GM12878 (cell line): Measurements from ENCODE around the gene ELN. TPM values are rescaled to one million over a fixed set of nuclear protein-coding genes. Genes with fewer than 3 reads are reported as not detected.

Experiments used
- ATAC-seq: fragments of 200-7000 bp; cut with Tn5 transposase; 3 replicates; pipeline ENCODE4 v1.9.1; 2020; ENCODE audit warnings: mild to moderate bottlenecking, moderate library complexity
- BruUV-seq: library from RNA; stranded (reverse); fragments of 400-500 nt; replicated peaks from 2 replicates; lab custom pipeline; 2021; lab: Mats Ljungman, UMichigan
- CTCF ChIA-PET: fragments of 300-600 bp; sonication (Branson Sonifier 250); formaldehyde crosslinking; extraction: SDS; loops from one replicate; lab custom pipeline; 2021; ENCODE audit warnings: inconsistent platforms; lab: Yijun Ruan, JAX
- POLR2A ChIA-PET: fragments of 350-600 bp; formaldehyde crosslinking; extraction: SDS; loops from one replicate; lab custom pipeline; 2021; ENCODE audit warnings: inconsistent platforms; lab: Charles Lee
- RAD21 ChIA-PET: fragments of 300-600 bp; sonication (Branson Sonifier 250); formaldehyde crosslinking; loops from one replicate; lab custom pipeline; 2023; ENCODE audit warnings: antibody characterized with exemption; ENCODE audit not compliant: unreplicated experiment; lab: Charles Lee
- SMC1A ChIA-PET: fragments of 300-600 bp; sonication (Branson Sonifier 250); formaldehyde crosslinking; loops from one replicate; lab custom pipeline; 2023; ENCODE audit not compliant: unreplicated experiment, uncharacterized antibody; lab: Charles Lee
- DNase-seq: peaks from one replicate; pipeline ENCODE4 v3.0.0-alpha.2; 2011; ENCODE audit warnings: low read depth, low spot score
- FAIRE-seq: peaks from 3 replicates; lab custom pipeline; 2011; peaks lifted over from hg19 to GRCh38; lab: Jason Lieb, UNC
- H2AFZ ChIP-seq: 2 replicates; pipeline ENCODE4 v1.6.0; 2011; ENCODE audit warnings: low read depth, low read length, control low read depth; ENCODE audit not compliant: control insufficient read depth
- H3K27ac ChIP-seq: 2 replicates; pipeline ENCODE4 v1.5.1; 2011; ENCODE audit warnings: control low read depth; ENCODE audit not compliant: control insufficient read depth, insufficient read depth
- H3K27me3 ChIP-seq, 2 experiments: replicated peaks in 1 of 2; 2 replicates each; pipeline versions ENCODE4 v1.6.0 to v1.6.1; 2011; ENCODE audit warnings: low read length in 1 of 2; ENCODE audit not compliant: control insufficient read depth in 2 of 2, insufficient read depth in 2 of 2
- H3K36me3 ChIP-seq, 2 experiments: 2 replicates each; pipeline ENCODE4 v1.5.1; 2011; ENCODE audit warnings: low read length in 1 of 2; ENCODE audit not compliant: control insufficient read depth in 2 of 2, insufficient read depth in 2 of 2
- H3K4me1 ChIP-seq: 2 replicates; pipeline ENCODE4 v1.6.1; 2011; ENCODE audit warnings: mild to moderate bottlenecking, low read length, moderate library complexity, mixed read lengths; ENCODE audit not compliant: control insufficient read depth, insufficient read depth
- H3K4me2 ChIP-seq: 2 replicates; pipeline ENCODE4 v1.6.0; 2011; ENCODE audit warnings: control low read depth; ENCODE audit not compliant: control insufficient read depth, insufficient read depth
- H3K4me3 ChIP-seq: fragments of 200-600 bp; sonication (generic); 2 replicates; pipeline ENCODE4 v1.5.1; 2016
- H3K79me2 ChIP-seq: 2 replicates; pipeline ENCODE4 v1.6.0; 2011; ENCODE audit warnings: low read length; ENCODE audit not compliant: control insufficient read depth, insufficient read depth
- H3K9ac ChIP-seq: 2 replicates; pipeline ENCODE4 v1.8.0; 2011; ENCODE audit warnings: low read length, control low read depth, mixed read lengths; ENCODE audit not compliant: control insufficient read depth, insufficient read depth
- H3K9me3 ChIP-seq: replicated peaks from 3 replicates; pipeline ENCODE4 v1.5.1; 2011; ENCODE audit warnings: mild to moderate bottlenecking, low read length; ENCODE audit not compliant: control insufficient read depth, insufficient read depth
- H4K20me1 ChIP-seq: 2 replicates; pipeline ENCODE4 v1.6.0; 2011; ENCODE audit not compliant: control insufficient read depth, insufficient read depth
- CBFB ChIP-seq: IDR thresholded peaks from 2 replicates; pipeline ENCODE4 v1.6.1; 2016; ENCODE audit warnings: antibody characterized with exemption, low read depth
- EED ChIP-seq: sonication (generic); IDR thresholded peaks from 2 replicates; pipeline ENCODE4 v1.6.1; 2016; ENCODE audit warnings: antibody characterized with exemption, low read depth
- HDGF ChIP-seq: fragments of 450-650 bp; IDR thresholded peaks from 2 replicates; pipeline ENCODE4 v1.6.1; 2016; ENCODE audit warnings: antibody characterized with exemption
- JUND ChIP-seq: IDR thresholded peaks from 2 replicates; pipeline ENCODE4 v1.6.1; 2012; ENCODE audit warnings: low read depth, mild to moderate bottlenecking, low read length, improper control_type of control experiment, moderate library complexity
- MTA3 ChIP-seq: IDR thresholded peaks from 2 replicates; pipeline ENCODE4 v1.6.1; 2012; ENCODE audit warnings: low read length, inconsistent platforms, borderline replicate concordance
- PKNOX1 ChIP-seq: fragments of 450-650 bp; IDR thresholded peaks from 2 replicates; pipeline ENCODE4 v1.6.1; 2016; ENCODE audit warnings: mild to moderate bottlenecking
- POLR2A ChIP-seq: IDR thresholded peaks from 2 replicates; pipeline ENCODE4 v1.6.1; 2011; ENCODE audit warnings: low read depth, mild to moderate bottlenecking, low read length
- RELA ChIP-seq: fragments of 450-650 bp; IDR thresholded peaks from 2 replicates; pipeline ENCODE4 v1.8.0; 2014; ENCODE audit warnings: borderline replicate concordance; ENCODE audit not compliant: partially characterized antibody
- TCF7 ChIP-seq: IDR thresholded peaks from 2 replicates; pipeline ENCODE4 v1.6.1; 2014; ENCODE audit warnings: antibody characterized with exemption, borderline replicate concordance
- WRNIP1 ChIP-seq: IDR thresholded peaks from 2 replicates; pipeline ENCODE4 v1.6.1; 2011; ENCODE audit warnings: low read depth, low read length, improper control_type of control experiment, borderline replicate concordance
- ZNF217 ChIP-seq: fragments of 450-650 bp; IDR thresholded peaks from 2 replicates; pipeline ENCODE4 v1.6.1; 2017; ENCODE audit warnings: antibody characterized with exemption, mild to moderate bottlenecking
- WGBS: methylation state at CpG from one replicate; pipeline ENCODE4 v1.1.6; 2016; ENCODE audit warnings: low lambda C conversion rate; ENCODE audit not compliant: insufficient replicate concordance, insufficient coverage; ENCODE audit errors: missing lambda C conversion rate; 5-methylcytosine and 5-hydroxymethylcytosine counted together
- in situ Hi-C: fragments of 300-500 bp; cut with MboI; formaldehyde crosslinking; loops from 9 replicates; pipeline ENCODE4 v1.14.3; 2018; ENCODE audit warnings: mixed read lengths
- intact Hi-C: fragments of 100-400 bp; cut with micrococcal nuclease; formaldehyde crosslinking; loops from one replicate; pipeline ENCODE4 v1.14.2; 2022; ENCODE audit not compliant: unreplicated experiment
- polyA plus RNA-seq, 11 experiments: library from polyadenylated mRNA; depleted of rRNA in 4 of 11; unstranded in 6 of 11; stranded (reverse) in 5 of 11; fragments of >200 nt; fragmentation: Nextera tagmentation in 4 of 11; fragmentation: Illumina TruSeq in 1 of 11; extraction: Ambion mirVana in 4 of 11; extraction: Trizol in 1 of 11; gene quantifications; 1 replicate in 1 of 11; 2 replicates in 10 of 11; pipeline versions ENCODE4 v1.2.1 to v1.2.3, GENCODE V29; 2011 to 2016; ENCODE audit warnings: inconsistent platforms in 2 of 11, missing spikeins in 2 of 11, low read depth in 1 of 11
- total RNA-seq, 4 experiments: library from RNA; depleted of rRNA in 3 of 4; stranded (reverse); fragments of >200 nt in 3 of 4; fragmentation: Illumina TruSeq in 1 of 4; extraction: Trizol in 1 of 4; gene quantifications; 2 replicates each; pipeline versions ENCODE4 v1.2.1 to v1.2.3, GENCODE V29; 2013 to 2021
- TF ChIP-seq, protein P1 (sequence below): fragments of 450-650 bp; IDR thresholded peaks from 2 replicates; pipeline ENCODE4 v1.6.1; 2017; ENCODE audit warnings: mild to moderate bottlenecking, moderate library complexity
- TF ChIP-seq, protein P2 (sequence below): fragments of 450-650 bp; IDR thresholded peaks from 2 replicates; pipeline ENCODE4 v1.6.1; 2016; ENCODE audit warnings: mild to moderate bottlenecking, moderate library complexity, borderline replicate concordance

ELN gene
- total and polyA plus RNA-seq, 10 of the 15 experiments (the other 5 are each of a cell fraction or from before 2014, with no cell fraction given): 0.08 to 0.27 (median 0.23) TPM; not detected in 7

DNA sequence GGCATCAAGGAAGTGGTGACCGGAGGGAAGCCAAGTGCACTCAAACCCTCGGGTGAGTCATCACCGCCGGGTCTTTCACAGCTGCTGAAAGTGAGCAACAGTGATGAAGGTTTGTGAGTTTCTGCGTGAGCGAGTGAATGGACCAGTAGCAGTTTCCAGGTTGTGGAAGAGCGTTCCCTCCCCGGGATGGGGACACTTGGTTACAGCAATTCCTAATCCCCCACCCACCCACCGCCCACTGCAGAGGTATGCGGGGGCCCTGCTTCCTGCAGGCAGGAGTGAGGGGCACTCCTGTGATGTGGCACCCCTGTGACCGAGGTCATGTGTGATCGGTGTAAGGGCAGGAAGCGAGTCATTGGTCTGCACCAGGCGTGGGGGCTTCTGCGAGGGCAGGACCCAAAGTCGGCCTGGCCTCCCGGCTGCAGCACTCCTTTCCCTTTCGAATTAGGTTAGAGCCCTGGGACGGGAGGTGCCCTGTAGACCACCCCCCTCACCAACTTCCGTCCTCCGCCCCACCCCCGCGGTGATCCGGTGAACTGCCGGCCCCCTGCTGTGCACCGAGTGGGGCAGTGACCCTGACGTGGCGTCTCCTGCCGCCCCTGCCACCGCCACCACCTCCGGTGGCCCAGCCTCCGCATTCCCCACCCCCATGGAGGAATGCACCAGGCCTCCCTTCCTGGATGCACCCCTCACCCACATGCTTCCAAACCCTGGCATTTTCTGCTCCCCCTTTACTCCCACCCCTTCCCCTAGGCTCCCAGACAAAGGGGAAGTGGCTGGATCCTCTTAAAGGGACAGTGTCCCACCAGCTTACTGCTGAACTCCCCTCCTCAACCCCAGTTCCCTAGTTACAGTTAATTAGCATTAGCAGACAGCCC is 66.5 kb downstream of the ELN start:
- peak; percentile 49 for DNase-seq
- Histone ChIP-seq H4K20me1 (no peaks in the 10 kb centered on the region), H3K79me2 (peaks cover 32% of the 10 kb centered on the region), H3K4me1 (peaks cover 29% of the 10 kb centered on the region), H2AFZ (peak overlapping the region; percentile 68), H3K9ac (peak overlapping the region; percentile 87), H3K27me3 (no peaks in the 10 kb centered on the region), H3K27ac (peak overlapping the region; percentile 94), H3K4me2 (peak overlapping the region; percentile 100), H3K4me3 (peak overlapping the region; percentile 80), H3K9me3 (peaks cover 2% of the 10 kb centered on the region; the same call in 2 of the 3 replicates), H3K36me3 (peaks cover 12 to 14% of the 10 kb centered on the region in 2 experiments)
- ChIA-PET SMC1A (interaction anchor here (1.0 to 1.6 kb wide), 3 partner anchors 11 to 89 kb away, joined by 3 to 4 read pairs (median 3); partner anchors contain the start of gene LIMK1), RAD21 (no interaction called here), CTCF (interaction anchor here (1.0 kb wide), 1 partner anchor 10 kb away, joined by 3 read pairs; no protein-coding TSS in a partner anchor), POLR2A (interaction anchor here (0.6 to 1.5 kb wide), 5 partner anchors 8 to 116 kb away, joined by 3 to 8 read pairs (median 5); partner anchors contain the start of gene EIF4H)
- FAIRE-seq: peak; percentile 76
- 0% methylated on average over 24 of the region's 32 CpGs for WGBS
- intact Hi-C loops (no loop called here), in situ Hi-C loops (no loop called here)
- TSS peak; percentile 33 for BruUV-seq
- ATAC-seq: peak; percentile 76
- no peak; the same call in 1 of the 2 replicates for TF ChIP-seq PKNOX1
- TF ChIP-seq, protein P1, sequence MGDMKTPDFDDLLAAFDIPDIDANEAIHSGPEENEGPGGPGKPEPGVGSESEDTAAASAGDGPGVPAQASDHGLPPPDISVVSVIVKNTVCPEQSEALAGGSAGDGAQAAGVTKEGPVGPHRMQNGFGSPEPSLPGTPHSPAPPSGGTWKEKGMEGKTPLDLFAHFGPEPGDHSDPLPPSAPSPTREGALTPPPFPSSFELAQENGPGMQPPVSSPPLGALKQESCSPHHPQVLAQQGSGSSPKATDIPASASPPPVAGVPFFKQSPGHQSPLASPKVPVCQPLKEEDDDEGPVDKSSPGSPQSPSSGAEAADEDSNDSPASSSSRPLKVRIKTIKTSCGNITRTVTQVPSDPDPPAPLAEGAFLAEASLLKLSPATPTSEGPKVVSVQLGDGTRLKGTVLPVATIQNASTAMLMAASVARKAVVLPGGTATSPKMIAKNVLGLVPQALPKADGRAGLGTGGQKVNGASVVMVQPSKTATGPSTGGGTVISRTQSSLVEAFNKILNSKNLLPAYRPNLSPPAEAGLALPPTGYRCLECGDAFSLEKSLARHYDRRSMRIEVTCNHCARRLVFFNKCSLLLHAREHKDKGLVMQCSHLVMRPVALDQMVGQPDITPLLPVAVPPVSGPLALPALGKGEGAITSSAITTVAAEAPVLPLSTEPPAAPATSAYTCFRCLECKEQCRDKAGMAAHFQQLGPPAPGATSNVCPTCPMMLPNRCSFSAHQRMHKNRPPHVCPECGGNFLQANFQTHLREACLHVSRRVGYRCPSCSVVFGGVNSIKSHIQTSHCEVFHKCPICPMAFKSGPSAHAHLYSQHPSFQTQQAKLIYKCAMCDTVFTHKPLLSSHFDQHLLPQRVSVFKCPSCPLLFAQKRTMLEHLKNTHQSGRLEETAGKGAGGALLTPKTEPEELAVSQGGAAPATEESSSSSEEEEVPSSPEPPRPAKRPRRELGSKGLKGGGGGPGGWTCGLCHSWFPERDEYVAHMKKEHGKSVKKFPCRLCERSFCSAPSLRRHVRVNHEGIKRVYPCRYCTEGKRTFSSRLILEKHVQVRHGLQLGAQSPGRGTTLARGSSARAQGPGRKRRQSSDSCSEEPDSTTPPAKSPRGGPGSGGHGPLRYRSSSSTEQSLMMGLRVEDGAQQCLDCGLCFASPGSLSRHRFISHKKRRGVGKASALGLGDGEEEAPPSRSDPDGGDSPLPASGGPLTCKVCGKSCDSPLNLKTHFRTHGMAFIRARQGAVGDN: no peak
- TF ChIP-seq, protein P2, sequence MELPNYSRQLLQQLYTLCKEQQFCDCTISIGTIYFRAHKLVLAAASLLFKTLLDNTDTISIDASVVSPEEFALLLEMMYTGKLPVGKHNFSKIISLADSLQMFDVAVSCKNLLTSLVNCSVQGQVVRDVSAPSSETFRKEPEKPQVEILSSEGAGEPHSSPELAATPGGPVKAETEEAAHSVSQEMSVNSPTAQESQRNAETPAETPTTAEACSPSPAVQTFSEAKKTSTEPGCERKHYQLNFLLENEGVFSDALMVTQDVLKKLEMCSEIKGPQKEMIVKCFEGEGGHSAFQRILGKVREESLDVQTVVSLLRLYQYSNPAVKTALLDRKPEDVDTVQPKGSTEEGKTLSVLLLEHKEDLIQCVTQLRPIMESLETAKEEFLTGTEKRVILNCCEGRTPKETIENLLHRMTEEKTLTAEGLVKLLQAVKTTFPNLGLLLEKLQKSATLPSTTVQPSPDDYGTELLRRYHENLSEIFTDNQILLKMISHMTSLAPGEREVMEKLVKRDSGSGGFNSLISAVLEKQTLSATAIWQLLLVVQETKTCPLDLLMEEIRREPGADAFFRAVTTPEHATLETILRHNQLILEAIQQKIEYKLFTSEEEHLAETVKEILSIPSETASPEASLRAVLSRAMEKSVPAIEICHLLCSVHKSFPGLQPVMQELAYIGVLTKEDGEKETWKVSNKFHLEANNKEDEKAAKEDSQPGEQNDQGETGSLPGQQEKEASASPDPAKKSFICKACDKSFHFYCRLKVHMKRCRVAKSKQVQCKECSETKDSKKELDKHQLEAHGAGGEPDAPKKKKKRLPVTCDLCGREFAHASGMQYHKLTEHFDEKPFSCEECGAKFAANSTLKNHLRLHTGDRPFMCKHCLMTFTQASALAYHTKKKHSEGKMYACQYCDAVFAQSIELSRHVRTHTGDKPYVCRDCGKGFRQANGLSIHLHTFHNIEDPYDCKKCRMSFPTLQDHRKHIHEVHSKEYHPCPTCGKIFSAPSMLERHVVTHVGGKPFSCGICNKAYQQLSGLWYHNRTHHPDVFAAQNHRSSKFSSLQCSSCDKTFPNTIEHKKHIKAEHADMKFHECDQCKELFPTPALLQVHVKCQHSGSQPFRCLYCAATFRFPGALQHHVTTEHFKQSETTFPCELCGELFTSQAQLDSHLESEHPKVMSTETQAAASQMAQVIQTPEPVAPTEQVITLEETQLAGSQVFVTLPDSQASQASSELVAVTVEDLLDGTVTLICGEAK: no peak
- TF ChIP-seq CBFB: no peak
- no peak for TF ChIP-seq ZNF217
- peak; percentile 15; the same call in 1 of the 2 replicates for TF ChIP-seq POLR2A
- TF ChIP-seq TCF7: no peak
- TF ChIP-seq RELA: peak; percentile 11
- TF ChIP-seq HDGF: 0 out of 2 replicates have a peak, but pooled peaks have one; percentile 56
- TF ChIP-seq EED: peak; percentile 24; the same call in 1 of the 2 replicates
- TF ChIP-seq WRNIP1: no peak
- no peak for TF ChIP-seq MTA3
- TF ChIP-seq JUND: peak; percentile 56; the same call in 1 of the 2 replicates
